Neuron (in vitro differentiated cells): ENCODE measurements around the gene LHFPL3.

Experiments used
- H2AFZ ChIP-seq: one replicate; pipeline ENCODE4 v1.6.1; 2013; ENCODE audit warnings: low read depth, mild to moderate bottlenecking, inconsistent platforms, low read length, moderate library complexity
- H3K27me3 ChIP-seq: one replicate; pipeline ENCODE4 v1.6.1; 2013; ENCODE audit warnings: low read length; ENCODE audit not compliant: insufficient read depth
- H3K36me3 ChIP-seq: one replicate; pipeline ENCODE4 v1.6.1; 2013; ENCODE audit warnings: low read length; ENCODE audit not compliant: insufficient read depth
- H3K4me1 ChIP-seq: one replicate; pipeline ENCODE4 v1.6.1; 2013; ENCODE audit warnings: low read length; ENCODE audit not compliant: insufficient read depth
- H3K4me3 ChIP-seq: 2 replicates; pipeline ENCODE4 v1.5.1; 2013; ENCODE audit warnings: mild to moderate bottlenecking, low read length, moderate library complexity
- H3K9me3 ChIP-seq: one replicate; pipeline ENCODE4 v1.6.1; 2013; ENCODE audit warnings: low read length

Gene LHFPL3

GRCh38 chr7:104328970-104329825 lies 795 bp downstream of the LHFPL3 start:
- H3K9me3 ChIP-seq: no peaks in the 10 kb centered on the region
- H3K36me3 ChIP-seq: no peaks in the 10 kb centered on the region
- H2AFZ ChIP-seq: peak overlapping the region; percentile 77
- H3K4me1 ChIP-seq: peaks cover 12% of the 10 kb centered on the region
- H3K4me3 ChIP-seq: peak overlapping the region; percentile 47
- peaks cover 65% of the 10 kb centered on the region for H3K27me3 ChIP-seq

- no peaks in the 10 kb centered on the region for H3K9me3 ChIP-seq
- no peaks in the 10 kb centered on the region for H3K36me3 ChIP-seq
- H2AFZ ChIP-seq: no peak overlapping the region
- no peaks in the 10 kb centered on the region for H3K27me3 ChIP-seq
- H3K4me1 ChIP-seq: no peaks in the 10 kb centered on the region
- H3K4me3 ChIP-seq: no peak overlapping the region
Observed at GRCh38 chr7:104341546-104341945, 13.1 kb downstream of the LHFPL3 start.

- Histone ChIP-seq H3K36me3 (no peaks in the 10 kb centered on the region), H3K4me3 (no peak overlapping the region), H3K27me3 (no peaks in the 10 kb centered on the region), H2AFZ (no peak overlapping the region), H3K9me3 (no peaks in the 10 kb centered on the region), H3K4me1 (no peaks in the 10 kb centered on the region)
Observed at GRCh38 chr7:104352736-104353135, 24.3 kb downstream of the LHFPL3 start.

GRCh38 chr7:104357166-104357565 lies 28.8 kb downstream of the LHFPL3 start:
- H2AFZ ChIP-seq: no peak overlapping the region
- no peak overlapping the region for H3K4me3 ChIP-seq
- H3K36me3 ChIP-seq: no peaks in the 10 kb centered on the region
- H3K9me3 ChIP-seq: no peaks in the 10 kb centered on the region
- no peaks in the 10 kb centered on the region for H3K27me3 ChIP-seq
- H3K4me1 ChIP-seq: no peaks in the 10 kb centered on the region

- no peaks in the 10 kb centered on the region for H3K36me3 ChIP-seq
- H3K27me3 ChIP-seq: no peaks in the 10 kb centered on the region
- no peak overlapping the region for H2AFZ ChIP-seq
- H3K4me1 ChIP-seq: no peaks in the 10 kb centered on the region
- no peak overlapping the region for H3K4me3 ChIP-seq
- no peaks in the 10 kb centered on the region for H3K9me3 ChIP-seq
Observed at GRCh38 chr7:104358446-104359132, 30.2 kb downstream of the LHFPL3 start.

GRCh38 chr7:104362756-104363155 lies 34.4 kb downstream of the LHFPL3 start:
- no peaks in the 10 kb centered on the region for H3K4me1 ChIP-seq
- no peak overlapping the region for H3K4me3 ChIP-seq
- no peaks in the 10 kb centered on the region for H3K36me3 ChIP-seq
- H2AFZ ChIP-seq: no peak overlapping the region
- no peaks in the 10 kb centered on the region for H3K9me3 ChIP-seq
- H3K27me3 ChIP-seq: no peaks in the 10 kb centered on the region

- H3K27me3 ChIP-seq: no peaks in the 10 kb centered on the region
- no peaks in the 10 kb centered on the region for H3K9me3 ChIP-seq
- H3K4me1 ChIP-seq: no peaks in the 10 kb centered on the region
- H3K36me3 ChIP-seq: no peaks in the 10 kb centered on the region
- no peak overlapping the region for H2AFZ ChIP-seq
- no peak overlapping the region for H3K4me3 ChIP-seq
Observed at GRCh38 chr7:104363355-104363754, 35.0 kb downstream of the LHFPL3 start.

- H3K4me3 ChIP-seq: no peak overlapping the region
Observed at GRCh38 chr7:104366390-104366789, 38.0 kb downstream of the LHFPL3 start.

GRCh38 chr7:104367926-104368325 lies 39.5 kb downstream of the LHFPL3 start:
- Histone ChIP-seq H3K4me3 (no peak overlapping the region), H3K9me3 (no peaks in the 10 kb centered on the region), H2AFZ (no peak overlapping the region), H3K4me1 (no peaks in the 10 kb centered on the region), H3K27me3 (peaks cover 2% of the 10 kb centered on the region), H3K36me3 (no peaks in the 10 kb centered on the region)

More at GRCh38 chr7:104366390-104366789, 38.0 kb downstream of the LHFPL3 start:
- Histone ChIP-seq H3K4me1 (no peaks in the 10 kb centered on the region), H3K9me3 (no peaks in the 10 kb centered on the region), H3K36me3 (no peaks in the 10 kb centered on the region), H3K27me3 (no peaks in the 10 kb centered on the region), H2AFZ (no peak overlapping the region)

- no peak overlapping the region for H2AFZ ChIP-seq
- H3K4me1 ChIP-seq: no peaks in the 10 kb centered on the region
- peaks cover 2% of the 10 kb centered on the region for H3K27me3 ChIP-seq
- no peaks in the 10 kb centered on the region for H3K9me3 ChIP-seq
- H3K36me3 ChIP-seq: no peaks in the 10 kb centered on the region
- no peak overlapping the region for H3K4me3 ChIP-seq
Observed at GRCh38 chr7:104371216-104371979, 43.0 kb downstream of the LHFPL3 start.

- no peaks in the 10 kb centered on the region for H3K4me1 ChIP-seq
- H3K9me3 ChIP-seq: no peaks in the 10 kb centered on the region
- no peak overlapping the region for H2AFZ ChIP-seq
- no peak overlapping the region for H3K4me3 ChIP-seq
- H3K27me3 ChIP-seq: peaks cover 2% of the 10 kb centered on the region
- H3K36me3 ChIP-seq: no peaks in the 10 kb centered on the region
Observed at GRCh38 chr7:104371980-104372357, 43.6 kb downstream of the LHFPL3 start.

GRCh38 chr7:104382616-104383015 lies 54.2 kb downstream of the LHFPL3 start:
- H3K36me3 ChIP-seq: no peaks in the 10 kb centered on the region
- no peaks in the 10 kb centered on the region for H3K4me1 ChIP-seq
- no peak overlapping the region for H2AFZ ChIP-seq
- no peaks in the 10 kb centered on the region for H3K9me3 ChIP-seq
- no peak overlapping the region for H3K4me3 ChIP-seq
- peaks cover 2% of the 10 kb centered on the region for H3K27me3 ChIP-seq

GRCh38 chr7:104386943-104387342 lies 58.5 kb downstream of the LHFPL3 start:
- H2AFZ ChIP-seq: no peak overlapping the region
- H3K4me1 ChIP-seq: no peaks in the 10 kb centered on the region
- no peak overlapping the region for H3K4me3 ChIP-seq
- no peaks in the 10 kb centered on the region for H3K9me3 ChIP-seq
- no peaks in the 10 kb centered on the region for H3K36me3 ChIP-seq
- H3K27me3 ChIP-seq: peaks cover 2% of the 10 kb centered on the region
